Fibroblast of skin of right quadriceps (primary cell): Measurements from ENCODE around the gene CNGA1.
"Not testable (repeated sequence)": the region's sequence is repeated elsewhere in the genome, so short reads cannot be mapped to it uniquely, and the experiment has no call there.

Source experiments
- DNase-seq: peaks from one replicate; pipeline ENCODE4 v3.0.0-alpha.2; 2013

The CNGA1 gene

DNA sequence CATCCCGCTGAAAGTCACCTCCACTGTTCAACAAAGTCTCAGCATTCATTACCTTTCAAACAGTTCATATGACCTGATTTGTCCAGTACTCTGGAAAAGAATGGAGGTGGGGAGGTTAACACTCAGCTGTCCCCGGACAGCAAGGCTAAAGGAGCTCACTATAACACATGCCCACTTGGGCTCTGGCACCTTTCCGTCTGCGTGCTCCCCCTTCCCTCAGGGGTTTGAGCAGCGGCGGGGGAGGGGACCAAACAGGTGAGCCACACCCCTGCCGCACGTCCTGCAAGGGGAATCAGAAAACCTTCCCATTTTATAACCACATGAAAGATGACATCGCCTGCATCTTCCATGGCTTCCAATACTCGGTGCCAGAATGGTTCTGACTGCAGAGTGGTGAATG, 62.2 kb downstream of the CNGA1 start:
- DNase-seq = no peak

- DNase-seq = no peak
Measured at GRCh38 chr4:47945930-47946726, 70.4 kb downstream of the CNGA1 start.

DNA sequence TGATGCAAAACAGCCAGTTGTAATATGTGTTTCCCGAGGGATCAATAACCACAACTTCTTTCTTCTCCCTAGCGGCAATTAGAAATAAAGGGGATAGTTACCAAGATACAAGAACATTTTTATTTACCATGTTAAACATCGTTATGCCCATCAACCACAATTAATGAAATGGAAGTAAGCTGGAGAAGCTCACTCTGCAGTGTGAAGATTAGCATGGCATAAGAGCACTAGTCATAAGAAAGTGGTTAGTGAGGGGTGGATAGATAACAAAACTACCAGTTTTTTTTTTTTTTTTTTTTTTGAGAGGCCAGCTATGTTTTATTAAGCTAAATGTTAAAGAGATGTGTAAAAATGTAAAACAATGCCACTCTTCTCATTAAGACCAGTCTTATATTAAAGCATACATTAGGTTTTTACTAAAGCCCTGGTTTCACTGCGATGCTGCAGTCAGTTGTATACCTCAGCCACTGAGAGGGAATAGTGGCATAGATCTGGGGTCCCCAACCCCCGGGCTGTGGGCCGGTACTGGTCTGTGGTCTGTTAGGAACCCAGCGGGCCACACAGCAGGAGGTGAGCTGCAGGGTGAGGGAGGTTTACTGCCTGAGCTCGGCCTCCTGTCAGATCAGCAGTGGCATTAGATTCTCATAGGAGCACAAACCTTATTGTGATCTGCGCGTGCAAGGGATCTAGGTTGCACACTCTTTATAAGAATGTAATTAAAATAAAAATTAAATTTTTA, 74.2 kb downstream of the CNGA1 start:
- no peak for DNase-seq

DNA sequence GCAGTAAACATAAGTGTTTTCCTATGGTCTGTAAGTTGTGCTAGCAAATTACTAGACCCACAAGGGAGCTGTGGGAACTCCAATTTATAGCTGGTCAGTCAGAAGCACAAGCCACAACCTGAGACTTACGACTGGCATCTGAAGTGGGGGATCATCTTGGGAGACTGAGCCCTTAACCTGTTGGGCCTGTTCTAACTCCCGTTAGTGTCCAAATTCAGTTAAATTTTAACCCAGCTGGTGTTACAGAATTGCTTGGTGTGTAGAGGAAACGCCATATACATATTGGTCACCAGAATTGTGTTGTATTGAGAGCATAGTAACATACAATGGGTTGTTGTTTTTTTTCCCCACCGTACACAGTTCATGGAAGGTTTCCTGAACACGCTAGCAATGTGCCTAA, 77.0 kb downstream of the CNGA1 start:
- DNase-seq = no peak

GRCh38 chr4:47936336-47936735, 80.1 kb downstream of the CNGA1 start:
- no peak for DNase-seq

- peak; percentile 46 for DNase-seq
Measured at GRCh38 chr4:47933840-47934239, 82.6 kb downstream of the CNGA1 start.

- DNase-seq = peak; percentile 91
Measured at GRCh38 chr4:47930971-47931804, 85.3 kb downstream of the CNGA1 start.

DNA sequence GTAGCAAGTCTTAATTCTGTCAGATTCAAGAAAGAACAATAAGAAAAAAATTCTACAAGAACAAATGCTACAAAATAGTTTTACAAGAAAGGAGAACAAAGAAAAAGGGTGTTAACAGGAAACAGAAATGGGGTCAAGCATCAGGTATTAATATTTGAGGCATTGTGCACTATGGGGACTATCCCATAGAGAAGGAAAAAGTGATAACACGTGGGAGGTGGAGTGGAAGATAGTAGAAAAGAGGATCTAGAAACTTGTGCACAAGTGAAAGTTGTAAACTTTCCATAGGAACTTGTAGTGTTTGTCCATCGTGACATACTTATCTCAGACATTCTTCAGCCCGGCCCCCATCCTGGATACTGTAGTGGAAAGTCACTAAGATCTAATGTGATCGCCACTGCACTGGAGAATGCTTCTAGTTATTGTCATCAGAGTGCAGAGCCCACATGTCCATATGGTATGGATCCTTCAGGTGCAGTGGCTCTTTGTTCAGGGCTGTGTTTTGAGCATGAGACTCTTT, 86.7 kb downstream of the CNGA1 start:
- DNase-seq = no peak

DNA sequence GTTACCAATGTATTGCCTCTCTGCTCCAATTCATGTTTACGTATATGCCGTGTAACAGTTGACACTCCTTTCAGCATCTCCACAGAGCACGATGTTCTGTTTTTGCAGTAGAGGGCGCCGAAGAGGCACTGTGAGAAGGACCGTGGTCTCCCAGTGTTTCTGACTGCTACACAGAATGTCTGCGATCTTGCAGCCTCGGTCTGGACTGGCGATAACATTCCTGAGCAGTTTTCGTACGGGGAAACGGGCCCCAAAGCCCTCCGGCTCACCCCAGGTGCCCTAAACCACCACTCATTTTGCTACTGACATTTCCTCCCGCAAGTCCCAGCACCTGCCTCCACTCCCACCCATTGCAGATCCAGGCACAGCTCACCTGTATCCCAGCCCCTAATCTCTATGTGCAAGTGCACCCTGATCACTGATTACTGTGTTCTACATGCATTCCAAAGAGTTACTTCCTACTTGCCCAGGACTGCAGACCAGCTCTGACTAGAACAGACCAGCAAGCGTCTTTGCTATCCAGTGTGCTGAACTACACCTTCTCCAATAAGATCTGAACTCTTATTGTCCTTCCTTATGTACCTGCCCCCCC, 89.7 kb downstream of the CNGA1 start:
- DNase-seq = peak; percentile 47

- not testable (repeated sequence) for DNase-seq
Measured at GRCh38 chr4:47923261-47923608, 93.2 kb downstream of the CNGA1 start.

DNA sequence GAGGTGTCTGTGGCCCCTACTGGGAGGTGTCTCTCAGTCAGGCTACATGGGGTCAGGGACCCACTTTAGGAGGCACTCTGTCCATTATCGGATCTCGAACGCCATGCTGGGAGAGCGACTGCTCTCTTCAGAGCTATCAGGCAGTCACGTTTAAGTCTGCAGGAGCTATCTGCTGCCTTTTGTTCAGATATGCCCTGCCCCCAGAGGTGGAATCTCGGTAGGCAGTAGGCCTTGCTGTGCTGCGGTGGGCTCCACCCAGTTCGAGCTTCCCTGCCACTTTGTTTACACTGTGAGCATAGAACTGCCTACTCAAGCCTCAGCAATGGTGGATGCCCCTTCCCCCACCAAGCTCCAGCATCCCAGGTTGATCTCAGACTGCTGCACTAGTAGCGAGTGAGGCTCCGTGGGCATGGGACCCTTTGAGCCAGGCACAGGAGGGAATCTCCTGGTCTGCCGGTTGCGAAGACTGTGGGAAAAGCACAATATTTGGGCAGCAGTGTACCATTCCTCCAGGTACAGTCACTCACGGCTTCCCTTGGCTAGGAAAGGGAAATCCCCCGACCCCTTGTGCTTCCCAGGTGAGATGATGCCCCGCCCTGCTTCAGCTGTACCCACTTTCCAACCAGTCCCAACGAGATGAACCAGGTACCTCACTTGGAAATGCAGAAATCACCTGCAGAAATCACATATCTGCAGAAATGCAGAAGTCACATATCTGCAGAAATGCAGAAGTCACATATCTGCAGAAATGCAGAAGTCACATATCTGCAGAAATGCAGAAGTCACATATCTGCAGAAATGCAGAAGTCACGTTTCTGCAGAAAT, 93.8 kb downstream of the CNGA1 start:
- DNase-seq = not testable (repeated sequence)

DNA sequence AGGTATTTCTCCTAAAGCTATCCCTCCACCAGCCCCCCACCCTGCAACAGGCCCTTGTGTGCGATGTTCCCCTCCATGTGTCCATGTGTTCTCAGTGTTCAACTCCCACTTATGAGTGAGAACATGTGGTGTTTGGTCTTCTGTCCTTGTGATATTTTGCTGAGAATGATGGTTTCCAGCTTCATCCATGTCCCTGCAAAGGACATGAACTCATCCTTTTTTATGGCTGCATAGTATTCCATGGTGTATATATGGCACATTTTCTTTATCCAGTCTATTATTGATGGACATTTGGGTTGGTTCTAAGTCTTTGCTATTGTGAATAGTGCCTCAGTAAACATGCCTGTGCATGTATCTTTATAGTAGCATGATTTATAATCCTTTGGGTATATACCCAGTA, 99.3 kb downstream of the CNGA1 start:
- DNase-seq = not testable (repeated sequence)

GRCh38 chr4:47915378-47915777, 101.1 kb downstream of the CNGA1 start:
- DNase-seq = no peak

DNA sequence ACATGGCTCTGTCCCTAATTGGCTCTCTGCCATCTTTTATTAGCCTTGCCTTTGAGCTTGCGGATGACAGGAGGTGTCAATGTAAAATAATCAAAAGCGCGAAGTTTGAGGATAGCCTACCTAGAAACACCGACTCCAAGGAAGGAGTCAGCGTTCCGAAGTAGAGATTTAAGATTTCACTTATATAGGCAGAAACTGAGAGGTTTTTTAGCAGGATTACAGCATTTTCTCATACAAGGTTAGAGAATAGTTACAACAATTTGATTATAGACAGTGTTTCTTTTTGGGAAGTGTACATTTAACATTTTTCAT, 101.6 kb downstream of the CNGA1 start:
- no peak for DNase-seq

DNA sequence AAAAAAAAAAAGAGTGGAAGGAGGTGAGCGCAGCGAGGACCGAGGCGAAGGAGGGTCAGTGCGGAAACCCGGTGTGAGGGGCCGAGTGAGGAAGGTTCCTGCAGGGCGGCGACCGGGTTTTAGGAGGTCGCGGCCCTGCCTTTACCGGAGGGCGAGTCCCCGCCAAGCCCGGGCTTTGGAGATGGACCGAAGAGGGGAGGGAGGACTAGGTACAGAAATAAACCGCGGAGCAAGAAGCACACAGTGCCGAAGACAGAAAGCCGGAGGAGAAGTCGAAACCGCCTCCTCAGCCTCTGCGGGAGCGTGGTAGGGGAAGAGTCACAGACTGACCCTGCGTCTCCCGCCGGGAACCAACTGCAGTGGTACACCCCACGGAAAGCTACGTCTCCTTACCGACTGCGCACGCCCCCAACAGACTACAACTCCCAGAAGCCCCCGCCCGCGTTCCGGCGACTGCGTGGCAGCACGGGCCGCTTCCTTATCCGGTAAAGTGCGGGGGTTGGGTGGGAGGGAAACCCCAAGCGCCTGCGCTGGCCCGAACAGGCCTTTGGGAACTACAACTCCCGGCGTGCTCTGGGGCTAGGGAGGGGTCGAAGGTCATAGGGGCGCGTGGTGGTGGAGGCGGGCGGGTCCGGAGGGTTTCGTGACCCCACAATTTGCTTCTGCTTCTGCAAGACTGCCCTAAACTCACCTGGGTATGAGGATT, 102.1 kb downstream of the CNGA1 start, which contains the start of gene NFXL1:
Gene NFXL1 (minus strand): TSS at position 364 of the 706 bp plus-strand sequence. CDS start 380 bp downstream, outside the sequence.
- peak; percentile 97 for DNase-seq

DNA sequence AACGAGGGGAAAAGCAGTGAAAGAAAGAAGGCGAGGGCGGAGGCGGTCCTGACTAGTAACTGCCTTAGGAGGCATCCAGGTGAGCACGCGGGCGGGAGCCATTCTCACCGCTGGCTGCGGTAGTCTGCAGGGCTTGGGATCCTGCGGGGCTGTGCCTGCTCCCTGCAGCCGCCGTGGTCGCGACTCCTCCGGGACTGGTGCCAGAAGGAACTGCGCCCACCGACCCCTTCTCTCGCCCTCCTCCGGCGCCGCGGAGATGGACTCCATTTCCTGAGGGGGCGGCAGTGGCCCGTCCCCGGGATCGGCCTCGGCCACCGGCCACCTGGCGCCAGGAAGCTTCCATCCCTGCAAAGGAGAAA, 102.6 kb downstream of the CNGA1 start:
- no peak for DNase-seq

DNA sequence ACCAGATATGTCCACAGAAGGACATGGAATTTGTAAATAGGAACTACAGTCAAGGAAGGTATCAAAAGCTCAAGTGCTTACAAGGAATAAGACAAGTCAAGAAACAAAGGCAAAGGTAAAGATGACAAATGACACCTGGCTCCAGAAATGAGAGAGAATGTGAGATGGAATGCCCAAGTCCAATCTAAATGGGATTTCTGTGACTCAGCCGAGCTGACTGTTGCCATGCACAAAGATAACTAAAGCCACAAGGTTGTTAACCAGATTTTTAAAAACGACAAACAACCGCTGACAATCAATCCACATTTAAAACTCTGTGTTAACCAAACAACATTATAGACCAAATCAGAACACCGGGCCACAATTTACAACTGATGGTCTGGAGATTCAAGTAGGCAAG, 103.2 kb downstream of the CNGA1 start:
- DNase-seq = peak; percentile 17

DNA sequence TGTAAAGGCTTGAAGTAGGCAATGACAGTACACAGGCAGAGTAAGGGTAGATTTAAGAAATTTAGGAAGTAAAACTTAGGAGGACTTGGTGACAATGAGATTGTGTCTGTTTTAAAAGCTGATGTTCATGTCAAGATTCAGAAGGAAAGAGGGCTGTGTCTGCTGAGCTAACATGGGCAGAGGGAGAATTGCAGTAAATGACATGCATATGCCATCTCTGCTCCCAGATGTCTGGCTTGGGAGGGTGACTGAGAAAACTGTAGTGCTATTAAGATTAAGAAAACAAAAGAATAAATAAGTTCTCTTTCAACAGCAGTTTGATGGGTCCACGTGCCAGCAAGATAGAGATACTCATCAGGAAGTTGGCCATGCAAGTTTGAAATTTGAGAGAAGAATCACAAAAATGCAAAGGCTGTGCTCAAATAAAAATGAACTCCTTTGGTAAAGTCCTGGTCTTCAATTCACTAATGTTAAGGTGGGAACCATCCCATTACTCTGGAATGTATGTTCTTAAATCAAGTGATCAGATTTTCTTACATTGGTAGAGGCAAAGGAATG, 109.3 kb downstream of the CNGA1 start:
- no peak for DNase-seq

DNA sequence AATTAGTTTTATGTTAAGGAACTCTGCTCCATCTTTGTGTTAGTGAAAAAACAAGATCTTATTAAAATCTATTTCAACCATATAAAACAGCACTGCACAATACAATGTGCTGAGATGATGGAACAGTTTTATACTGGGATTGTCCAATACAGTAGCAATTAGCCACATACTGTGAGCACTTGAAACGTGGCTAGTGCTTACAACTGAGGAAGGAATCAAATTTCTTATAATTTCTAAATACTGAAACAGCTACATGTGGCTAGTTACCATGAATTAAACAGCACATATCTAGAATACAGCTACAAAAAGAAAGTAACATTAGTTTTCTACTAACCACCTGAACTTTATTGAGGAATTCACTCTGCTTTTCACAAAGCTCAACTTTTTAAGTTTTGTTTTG, 116.8 kb downstream of the CNGA1 start:
- DNase-seq = no peak

DNA sequence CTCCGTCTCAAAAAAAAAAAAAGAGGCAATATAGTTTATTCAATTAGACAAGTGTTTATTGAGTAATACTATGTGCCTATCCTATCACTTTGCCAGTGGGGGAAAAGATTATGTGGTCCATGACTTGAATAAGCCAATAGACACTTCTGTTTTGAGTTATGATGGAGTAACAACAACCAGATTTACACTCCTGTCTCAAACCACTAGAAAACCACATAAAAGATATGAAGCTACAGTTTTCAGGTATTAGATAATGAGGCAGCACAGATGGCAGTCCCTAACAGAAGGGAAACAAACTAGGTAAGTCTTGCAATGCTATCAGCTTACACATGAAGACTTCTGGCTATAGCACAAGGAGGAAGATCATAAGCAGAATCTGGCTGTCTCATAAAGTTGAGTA, 124.6 kb downstream of the CNGA1 start:
- DNase-seq = no peak
